NK-92 (cell line): ENCODE measurements around the gene FNBP1.
A peak's percentile ranks its signal among the peaks of the same experiment; 100 is the strongest.

ENCODE experiments used
- DNase-seq: peaks from one replicate; lab custom pipeline; 2025; ENCODE audit not compliant: unreplicated experiment; lab: John Stamatoyannopoulos, UW

The FNBP1 gene

DNA sequence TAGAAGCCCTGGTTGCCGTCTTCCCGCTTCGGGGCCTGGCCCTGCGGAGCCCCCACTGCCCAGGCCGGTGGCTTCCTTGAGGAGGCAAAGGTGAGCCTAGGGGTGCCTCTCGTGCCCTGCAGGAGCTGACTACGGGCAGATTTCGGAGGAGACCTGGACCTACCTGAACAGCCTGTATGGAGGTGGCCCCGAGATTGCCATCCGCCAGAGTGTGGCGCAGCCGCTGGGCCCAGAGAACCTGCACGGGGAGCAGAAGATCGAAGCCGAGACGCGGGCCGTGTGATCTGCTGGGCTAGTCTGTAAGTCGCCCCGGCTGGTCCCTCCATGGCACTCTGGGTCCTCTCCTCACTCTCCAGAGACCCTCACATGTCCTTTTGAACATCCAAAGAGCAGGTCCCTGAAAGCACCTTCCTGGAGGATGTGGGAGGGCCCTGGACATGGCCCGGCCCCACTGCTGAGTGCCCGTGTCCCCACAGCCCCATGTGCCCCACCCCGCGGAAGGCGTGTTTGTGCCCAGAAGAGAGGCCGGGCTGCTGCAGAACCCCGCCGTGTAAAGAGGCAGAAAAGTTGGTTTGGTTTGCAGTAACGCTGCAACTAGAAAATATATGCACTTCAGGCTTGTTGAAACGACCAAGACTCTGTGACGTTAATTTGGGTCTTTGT lies 162.9 kb downstream of the FNBP1 start:
- DNase-seq, result no peak

DNA sequence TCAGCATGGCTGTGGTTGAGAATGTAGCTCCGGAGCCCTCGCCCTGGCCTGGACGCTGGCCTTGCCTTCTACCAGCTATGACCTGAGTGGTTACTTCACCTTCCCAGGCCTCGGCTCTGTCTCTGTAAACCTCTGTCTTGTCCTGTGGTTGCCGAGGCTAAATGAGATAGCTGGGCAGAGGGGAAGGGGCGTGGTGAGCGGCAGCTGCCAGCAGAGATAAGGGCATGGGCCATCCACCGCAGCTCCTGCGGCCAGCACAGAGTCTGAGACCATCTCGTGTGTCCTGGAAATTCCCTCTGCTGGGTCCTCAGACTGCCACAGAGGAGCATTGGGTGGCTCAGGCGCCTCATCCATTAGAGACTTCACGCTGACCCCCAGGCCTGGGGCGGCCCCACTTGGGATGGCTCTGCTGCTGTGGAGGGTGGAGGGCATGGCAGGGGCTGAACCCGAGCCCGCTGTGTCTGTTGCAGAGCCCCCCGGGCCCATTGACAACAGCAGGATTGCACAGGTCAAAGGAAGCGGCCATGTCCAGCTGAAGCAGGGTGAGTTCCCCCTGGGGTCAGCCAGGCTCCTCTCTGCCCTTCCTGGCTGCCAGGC lies 163.8 kb downstream of the FNBP1 start:
- DNase-seq, result no peak

DNA sequence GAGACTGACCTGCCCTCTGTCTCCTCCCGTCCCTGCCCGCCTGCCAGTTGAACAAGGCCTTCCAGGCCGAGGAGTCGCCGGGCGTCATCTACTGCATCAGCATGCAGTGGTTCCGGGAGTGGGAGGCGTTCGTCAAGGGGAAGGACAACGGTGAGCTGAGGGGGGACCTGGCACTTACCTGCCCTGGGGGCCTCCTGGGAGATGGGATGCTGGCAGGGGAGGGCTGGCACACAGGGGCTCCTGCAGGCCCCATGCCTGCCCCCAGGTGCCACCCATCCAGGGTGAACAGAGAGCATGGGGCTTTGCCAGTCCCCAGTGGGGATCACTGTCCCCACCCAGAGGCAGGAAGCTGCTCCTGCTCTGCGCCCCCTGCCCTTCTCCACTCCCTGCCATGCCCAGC lies 164.7 kb downstream of the FNBP1 start:
- no peak for DNase-seq

DNA sequence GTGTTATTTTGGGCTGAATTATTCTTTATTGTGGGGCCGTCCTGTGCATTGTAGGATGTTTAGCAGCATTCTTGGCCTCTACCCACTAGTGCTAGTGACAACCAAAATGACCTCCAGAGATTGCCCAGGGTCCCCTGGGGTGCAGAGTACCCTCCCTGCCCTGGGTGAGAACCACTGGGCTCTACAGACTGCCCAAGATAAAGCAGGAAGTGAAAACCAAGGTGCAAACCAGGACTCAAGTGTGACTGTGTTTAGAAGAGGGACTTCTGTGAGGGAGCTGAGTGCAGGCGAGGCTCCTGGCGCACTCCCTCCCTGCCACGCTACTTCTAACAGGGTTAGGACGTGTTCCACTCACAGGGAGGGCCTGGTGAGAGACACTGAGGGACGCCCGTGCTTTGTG lies 166.2 kb downstream of the FNBP1 start:
- DNase-seq, result no peak

DNA sequence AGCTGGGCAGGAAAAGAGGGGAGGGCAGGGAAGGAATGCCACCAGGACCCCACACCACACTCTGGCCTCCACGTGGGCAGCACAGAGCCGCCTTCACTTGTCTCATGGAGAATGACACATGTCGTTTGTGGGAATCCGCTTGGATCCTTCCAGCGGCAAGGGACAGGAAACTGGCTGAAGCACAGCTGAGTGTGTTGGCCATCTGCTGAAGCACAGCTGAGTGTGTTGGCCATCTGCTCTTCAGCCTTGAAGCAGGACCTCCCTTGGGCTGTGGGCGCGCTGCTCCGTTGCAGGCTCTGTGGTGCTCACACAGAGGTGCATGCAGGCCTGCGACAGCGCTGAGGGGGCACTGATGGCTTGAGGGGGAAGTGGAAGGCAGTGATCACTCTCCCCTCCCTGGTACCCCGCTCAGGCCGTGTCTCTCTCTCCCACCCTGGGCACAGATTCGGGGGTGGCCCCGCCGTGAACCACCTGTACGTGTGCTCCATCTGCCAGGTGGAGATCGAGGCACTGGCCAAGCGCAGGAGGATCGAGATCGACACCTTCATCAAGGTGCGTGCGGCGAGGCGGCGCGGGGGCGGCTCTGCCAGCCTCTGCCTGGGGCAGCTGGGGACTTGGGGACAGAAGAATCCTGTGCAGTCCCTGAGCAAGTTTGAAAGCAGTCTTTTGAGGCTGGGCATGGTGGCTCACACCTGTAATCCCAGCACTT lies 167.1 kb downstream of the FNBP1 start:
- no peak for DNase-seq

DNA sequence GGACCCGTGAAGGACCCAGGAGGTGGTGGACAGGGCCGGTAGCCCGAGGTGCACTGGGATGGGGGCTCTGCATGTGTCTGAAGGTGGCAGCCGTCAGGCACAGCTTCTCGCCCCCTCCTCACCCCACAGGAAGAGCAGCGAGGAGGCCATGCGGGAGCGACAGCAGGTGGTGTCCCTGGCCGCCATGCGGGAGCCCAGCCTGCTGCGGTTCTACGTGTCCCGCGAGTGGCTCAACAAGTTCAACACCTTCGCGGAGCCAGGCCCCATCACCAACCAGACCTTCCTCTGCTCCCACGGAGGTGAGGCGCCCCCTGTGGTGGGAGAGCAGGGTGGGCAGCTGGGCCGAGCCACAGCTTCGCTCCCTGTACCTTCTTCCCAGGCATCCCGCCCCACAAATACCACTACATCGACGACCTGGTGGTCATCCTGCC lies 167.8 kb downstream of the FNBP1 start:
- no peak for DNase-seq

DNA sequence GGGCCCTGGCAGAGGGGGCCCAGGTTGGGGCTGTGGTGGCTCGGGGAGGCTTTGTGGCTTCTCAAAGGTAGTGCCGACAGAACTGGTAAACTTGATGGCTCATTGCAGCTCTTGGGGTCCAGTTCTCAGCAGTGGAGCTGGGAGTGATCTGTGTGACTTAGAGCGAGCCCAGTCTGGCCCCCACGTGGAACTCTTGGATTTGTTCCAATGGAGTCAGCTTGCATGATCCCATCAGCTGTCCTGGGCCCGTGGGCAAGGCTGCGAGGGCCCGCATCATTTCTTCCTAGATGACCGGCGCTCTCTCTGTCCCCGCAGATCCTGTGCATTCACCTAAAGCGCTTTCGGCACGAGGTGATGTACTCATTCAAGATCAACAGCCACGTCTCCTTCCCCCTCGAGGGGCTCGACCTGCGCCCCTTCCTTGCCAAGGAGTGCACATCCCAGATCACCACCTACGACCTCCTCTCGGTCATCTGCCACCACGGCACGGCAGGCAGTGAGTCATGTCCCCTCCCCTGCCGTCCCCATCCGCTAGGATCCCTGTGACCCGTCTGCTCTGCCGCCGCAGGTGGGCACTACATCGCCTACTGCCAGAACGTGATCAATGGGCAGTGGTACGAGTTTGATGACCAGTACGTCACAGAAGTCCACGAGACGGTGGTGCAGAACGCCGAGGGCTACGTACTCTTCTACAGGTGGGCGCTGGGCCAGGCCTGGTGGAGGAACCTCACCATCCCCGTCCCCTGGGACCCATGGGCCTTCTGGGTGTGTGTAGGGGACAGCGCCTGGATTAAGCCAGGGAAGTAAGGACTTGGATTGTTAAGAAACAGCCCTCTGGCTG lies 168.5 kb downstream of the FNBP1 start:
- no peak for DNase-seq

DNA sequence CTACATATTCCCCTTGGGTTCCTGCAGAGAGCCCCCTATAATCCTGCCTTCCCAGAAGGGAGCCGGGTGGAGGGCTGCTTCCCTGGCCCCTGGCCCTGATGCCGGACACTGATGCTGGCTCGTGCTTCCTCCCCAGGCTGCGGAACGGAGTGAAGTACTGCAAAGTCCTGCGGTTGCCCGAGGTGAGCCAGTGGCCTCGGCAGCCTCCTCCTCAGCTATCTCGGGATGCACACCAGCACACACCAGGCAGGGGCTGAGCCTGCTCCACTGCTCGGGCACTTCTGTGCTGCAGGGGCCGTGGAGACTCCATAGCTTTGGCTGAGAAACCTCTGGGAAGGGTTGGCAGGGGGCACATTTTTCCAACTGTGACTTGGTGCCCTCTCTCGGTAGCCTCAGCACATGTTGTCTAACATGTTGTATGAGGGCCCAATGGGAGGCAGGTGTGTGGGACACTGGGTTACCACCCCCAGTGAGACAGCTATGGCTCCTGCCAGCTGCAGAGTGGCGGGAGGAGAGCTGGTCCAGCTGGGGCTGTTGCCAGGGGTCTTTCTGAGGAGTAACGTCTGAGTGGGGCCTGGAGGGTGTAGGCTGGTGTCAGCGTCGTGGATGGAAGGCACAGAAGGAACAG lies 169.3 kb downstream of the FNBP1 start:
- DNase-seq, result no peak

DNA sequence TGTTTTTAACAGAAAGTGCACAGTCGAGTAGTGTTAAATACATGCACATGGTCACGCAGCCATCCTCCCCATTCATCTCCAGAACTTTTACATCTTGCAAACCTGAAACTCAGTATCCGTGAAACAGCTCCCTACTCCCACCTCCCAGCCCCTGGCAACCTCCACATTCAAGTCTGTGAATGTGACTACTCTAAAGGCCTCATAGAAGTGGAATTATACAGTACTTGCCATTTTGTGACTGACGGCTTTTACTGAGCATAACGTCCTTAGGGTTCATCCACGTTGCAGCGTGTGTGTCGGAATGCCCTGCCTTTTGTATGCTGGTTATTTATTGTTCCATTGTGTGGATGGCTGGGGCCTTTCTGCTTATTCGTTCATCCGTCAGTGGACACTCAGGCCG lies 171.9 kb downstream of the FNBP1 start:
- DNase-seq, result no peak

DNA sequence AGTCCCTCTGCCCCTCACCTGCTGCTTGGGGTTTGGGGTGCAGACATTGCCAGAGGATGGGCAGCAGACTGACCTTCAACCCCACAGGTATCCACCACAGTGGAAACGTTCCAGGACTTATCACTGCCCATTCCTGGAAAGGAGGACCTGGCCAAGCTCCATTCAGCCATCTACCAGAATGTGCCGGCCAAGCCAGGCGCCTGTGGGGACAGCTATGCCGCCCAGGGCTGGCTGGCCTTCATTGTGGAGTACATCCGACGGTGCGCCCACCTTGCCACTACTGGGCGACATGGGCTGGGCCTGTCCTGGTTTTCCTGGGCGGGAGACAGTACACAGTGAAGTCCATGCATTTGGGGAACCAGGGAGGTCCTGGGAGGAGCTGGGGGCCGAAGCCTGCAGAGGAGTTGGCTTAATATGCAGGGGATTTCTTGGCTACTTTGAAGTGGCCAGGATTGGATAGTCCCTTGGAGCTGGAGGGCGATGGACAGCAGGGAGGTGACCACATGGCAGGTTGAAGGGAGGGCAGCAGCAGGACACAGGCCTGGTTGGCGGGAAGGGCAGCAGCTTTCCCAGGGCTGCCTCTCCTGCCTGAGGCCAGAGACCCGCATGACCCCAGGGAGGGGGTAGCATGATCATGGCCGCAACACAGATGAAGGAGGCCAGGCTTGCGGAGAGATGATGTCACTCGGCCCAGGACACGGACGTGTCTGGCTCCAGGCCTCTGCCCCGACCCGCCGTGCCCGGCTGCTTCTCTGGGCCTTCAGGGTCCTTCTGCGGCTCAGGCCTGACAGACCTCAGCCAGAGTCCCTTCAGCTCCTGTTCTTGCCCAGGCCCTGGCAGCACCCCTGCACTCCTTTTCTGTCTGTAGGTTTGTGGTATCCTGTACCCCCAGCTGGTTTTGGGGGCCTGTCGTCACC lies 173.1 kb downstream of the FNBP1 start:
- no peak for DNase-seq

DNA sequence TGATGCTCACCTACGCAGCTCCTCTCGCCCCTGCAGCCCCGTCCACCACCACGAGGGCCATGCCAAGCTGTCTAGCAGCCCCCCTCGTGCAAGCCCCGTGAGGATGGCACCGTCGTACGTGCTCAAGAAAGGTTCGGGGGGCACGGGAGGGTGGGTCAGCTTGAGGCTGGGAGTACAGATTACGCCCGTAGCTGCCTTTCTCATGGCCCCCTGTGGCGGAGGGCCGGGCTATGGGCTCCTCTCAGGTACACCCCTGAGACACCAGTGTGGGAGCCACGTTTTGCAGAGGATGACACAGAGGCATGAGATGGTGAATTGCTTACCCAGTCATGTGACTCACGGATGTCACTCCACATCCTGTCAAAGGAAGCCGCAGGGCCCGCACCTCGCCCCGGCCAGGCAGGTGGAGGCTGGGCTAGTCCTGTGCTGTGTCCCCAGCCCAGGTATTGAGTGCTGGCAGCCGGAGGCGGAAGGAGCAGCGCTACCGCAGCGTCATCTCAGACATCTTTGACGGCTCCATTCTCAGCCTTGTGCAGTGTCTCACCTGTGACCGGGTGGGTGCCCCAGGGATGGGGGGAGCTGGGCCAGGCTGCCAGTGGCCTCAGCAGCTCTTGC lies 174.0 kb downstream of the FNBP1 start:
- DNase-seq, result peak; percentile 53

DNA sequence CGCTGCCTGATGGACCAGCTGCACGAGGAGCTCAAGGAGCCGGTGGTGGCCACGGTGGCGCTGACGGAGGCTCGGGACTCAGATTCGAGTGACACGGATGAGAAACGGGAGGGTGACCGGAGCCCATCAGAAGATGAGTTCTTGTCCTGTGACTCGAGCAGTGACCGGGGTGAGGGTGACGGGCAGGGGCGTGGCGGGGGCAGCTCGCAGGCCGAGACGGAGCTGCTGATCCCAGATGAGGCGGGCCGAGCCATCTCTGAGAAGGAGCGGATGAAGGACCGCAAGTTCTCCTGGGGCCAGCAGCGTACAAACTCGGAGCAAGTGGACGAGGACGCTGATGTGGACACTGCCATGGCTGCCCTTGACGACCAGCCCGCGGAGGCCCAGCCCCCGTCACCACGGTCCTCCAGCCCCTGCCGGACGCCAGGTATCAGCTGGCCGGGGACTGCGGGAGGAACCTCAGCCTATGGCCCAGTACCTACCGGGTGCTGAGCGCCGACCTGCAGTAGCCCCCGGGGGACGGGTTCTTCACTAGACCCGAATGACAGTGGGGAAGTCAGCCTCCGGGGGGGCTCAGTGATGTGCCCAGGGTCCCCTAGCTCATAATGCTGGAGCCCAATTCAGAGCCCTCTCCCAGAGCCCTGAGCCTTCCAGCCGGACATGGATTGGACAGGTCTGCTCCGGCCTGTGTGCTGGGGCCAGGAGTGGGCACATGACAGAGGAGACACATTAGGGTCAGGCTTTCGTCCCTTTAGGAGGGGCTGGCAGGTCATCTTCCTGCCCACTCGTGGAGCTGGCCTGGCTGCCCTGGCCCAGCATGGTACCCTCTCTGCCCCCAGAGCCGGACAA lies 174.7 kb downstream of the FNBP1 start:
- no peak for DNase-seq

DNA sequence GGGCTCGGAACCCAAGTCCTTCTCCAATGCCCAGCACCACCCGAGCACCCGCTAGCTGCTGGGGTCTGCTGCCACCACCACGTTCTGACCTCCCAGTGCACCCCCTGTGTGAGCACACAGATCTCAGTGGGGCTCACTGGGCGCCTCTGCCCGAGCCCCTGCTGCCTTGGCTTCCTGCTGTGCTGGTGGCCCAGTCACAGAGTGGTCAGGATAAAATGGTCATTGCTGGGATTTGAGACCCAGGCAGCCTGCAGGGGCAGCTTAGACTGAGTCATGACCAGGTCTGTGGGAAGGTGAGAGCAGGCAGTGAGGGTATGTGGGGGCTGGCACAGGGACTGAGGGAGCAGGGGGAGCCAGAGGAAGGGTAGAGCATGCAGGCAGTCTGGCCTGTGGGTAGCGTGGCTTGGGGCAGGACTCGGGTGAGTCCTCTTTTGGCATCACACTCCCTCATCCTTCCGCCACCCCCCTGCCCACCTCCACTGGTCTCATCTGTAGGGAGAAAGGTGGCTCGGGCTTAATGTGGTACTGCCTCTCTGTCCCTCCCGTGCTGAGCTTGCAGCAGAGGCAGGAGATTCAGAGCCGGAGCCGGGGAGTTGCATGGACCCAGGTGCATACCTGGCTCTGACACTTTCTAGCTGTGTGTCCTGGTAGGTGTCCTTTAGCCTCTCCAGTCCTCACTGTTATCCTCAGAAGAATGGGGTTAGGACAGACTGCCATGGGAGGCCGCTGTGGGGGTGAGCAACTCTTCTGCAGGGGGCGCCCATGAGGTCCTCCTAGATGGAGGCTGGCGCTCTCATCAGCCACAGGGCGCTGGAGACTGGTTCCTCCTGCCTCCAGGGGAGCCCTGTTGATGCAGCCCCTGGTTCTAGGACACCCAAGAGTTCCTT lies 175.6 kb downstream of the FNBP1 start:
- DNase-seq, result no peak

DNA sequence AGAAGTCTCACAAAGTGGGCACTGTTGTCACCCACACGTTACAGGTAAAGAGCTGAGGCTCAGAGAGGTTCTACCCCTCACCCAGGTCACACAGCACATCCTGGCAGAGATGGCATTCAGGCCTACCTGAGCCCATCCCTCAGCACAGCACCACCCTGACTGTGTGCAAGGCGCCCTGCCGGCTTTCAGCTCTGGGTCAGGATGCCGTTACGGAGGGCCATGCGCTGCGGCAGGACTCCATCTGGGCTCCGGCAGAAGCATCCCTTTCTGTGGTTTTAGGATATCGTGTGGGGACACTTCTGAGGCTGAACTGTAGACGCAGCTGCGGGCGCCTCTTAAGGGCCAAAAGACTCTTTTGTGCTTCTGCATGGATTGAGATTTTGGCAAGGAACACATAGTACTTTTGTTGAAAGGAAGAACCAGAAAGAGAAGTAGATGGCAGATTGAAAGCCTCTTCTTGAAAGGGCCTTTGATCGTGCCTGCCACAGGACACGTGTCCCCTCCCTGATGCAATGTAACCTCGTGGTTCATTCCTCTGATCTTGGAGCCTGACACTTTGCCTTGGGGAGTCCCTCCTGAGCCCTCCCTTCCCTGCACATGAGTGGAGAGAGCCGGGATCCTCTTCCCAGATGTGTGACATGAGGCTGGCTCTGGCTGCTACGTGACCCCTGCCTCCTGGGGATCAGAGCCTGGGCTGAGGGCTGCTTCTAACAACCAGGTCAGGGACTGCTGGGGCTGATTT lies 176.4 kb downstream of the FNBP1 start:
- no peak for DNase-seq

DNA sequence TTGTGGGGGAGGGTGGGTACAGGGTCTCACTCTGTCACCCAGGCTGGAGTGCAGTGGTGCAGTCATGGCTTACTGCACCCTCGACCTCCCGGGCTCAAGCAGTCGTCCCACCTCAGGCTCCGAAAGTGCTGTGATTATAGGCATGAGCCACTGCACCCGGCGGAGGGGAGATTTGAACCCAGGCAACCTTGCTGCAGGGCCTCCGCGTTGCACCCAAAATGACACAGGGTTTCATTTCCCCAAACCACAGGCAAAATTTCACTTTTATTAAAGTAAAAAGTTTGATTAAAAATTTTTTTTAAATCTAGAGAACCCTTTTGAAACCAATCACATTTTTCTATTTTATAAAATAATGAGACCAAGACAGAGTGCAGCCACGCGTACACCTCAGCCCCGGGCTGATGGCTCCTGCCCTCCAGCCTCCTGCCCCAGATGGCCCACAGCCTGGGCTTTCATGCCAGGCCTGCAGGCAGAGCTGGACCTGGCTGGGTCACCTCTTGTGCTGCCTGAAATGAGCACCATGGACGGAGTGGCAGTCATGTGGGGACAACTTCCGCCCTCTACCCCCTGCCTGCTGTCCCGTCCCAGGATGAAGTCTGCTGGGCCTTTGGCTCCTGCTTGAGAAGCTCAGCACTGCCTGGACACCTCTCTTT lies 177.2 kb downstream of the FNBP1 start:
- no peak for DNase-seq

DNA sequence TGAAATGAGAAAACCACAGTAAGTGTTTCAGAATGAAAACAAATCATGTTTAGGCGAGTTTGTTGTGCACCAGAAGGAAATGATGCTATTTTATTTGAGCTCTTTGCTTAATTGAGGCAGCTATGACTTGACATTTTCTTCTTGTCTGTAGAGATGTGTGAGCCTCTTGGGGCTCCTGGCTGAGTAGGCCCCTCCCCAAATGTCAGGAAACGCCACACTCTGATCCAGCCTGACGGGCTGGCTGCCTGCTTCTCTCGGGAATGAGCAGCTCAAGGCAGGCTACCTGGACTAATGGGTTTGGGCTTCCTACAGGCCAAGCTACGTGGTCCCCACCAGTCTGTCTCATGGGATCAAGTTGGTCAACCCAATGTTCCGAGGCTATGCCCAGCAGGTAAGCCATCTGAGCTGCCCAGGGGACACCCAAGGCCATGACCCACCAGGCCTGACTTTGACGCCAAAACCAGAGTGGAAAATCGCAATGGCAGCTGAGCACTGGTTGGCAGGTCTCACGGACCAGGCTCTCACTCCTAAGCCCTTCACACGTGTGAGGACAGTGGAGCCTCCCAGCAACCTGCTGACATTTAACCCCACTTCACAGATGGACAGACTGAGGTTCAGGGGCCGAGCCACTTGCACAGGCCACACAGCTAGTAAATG lies 177.9 kb downstream of the FNBP1 start:
- DNase-seq, result no peak
